Measurements from ENCODE around the gene PTPRN2. TPM values are rescaled to one million over a fixed set of nuclear protein-coding genes. Genes with fewer than 3 reads are reported as not detected.

Gene PTPRN2
- polyA plus RNA-seq, 3 donors = 6.8 to 7.9 (median 7.2) TPM

GRCh38 chr7:157561523-157561785 lies 1026.2 kb downstream of the PTPRN2 start:
- no peak for DNase-seq (ENCODE audit: low read depth in 3 of 3, low spot score in 2 of 3)

GRCh38 chr7:157560710-157561522 lies 1026.7 kb downstream of the PTPRN2 start:
- no peak for DNase-seq (ENCODE audit: low read depth in 3 of 3, low spot score in 2 of 3)

- no peak for DNase-seq (ENCODE audit: low read depth in 3 of 3, low spot score in 2 of 3)
These were observed 1027.4 kb downstream of the PTPRN2 start for GRCh38 chr7:157560258-157560654.

- DNase-seq (ENCODE audit: low read depth in 3 of 3, low spot score in 2 of 3) = no peak
These were observed 1027.9 kb downstream of the PTPRN2 start for GRCh38 chr7:157559596-157560257.

- no peak for DNase-seq (ENCODE audit: low read depth in 3 of 3, low spot score in 2 of 3)
These were observed 1028.6 kb downstream of the PTPRN2 start for GRCh38 chr7:157558875-157559595.

- no peak for DNase-seq (ENCODE audit: low read depth in 3 of 3, low spot score in 2 of 3)
These were observed 1029.1 kb downstream of the PTPRN2 start for GRCh38 chr7:157558516-157558874.

GRCh38 chr7:157558061-157558460 lies 1029.6 kb downstream of the PTPRN2 start:
- DNase-seq (ENCODE audit: low read depth in 3 of 3, low spot score in 2 of 3) = no peak

GRCh38 chr7:157557263-157557662 lies 1030.4 kb downstream of the PTPRN2 start:
- DNase-seq (ENCODE audit: low read depth in 3 of 3, low spot score in 2 of 3) = no peak

GRCh38 chr7:157556642-157556944 lies 1031.0 kb downstream of the PTPRN2 start:
- DNase-seq (ENCODE audit: low read depth in 3 of 3, low spot score in 2 of 3) = no peak

GRCh38 chr7:157555944-157556641 lies 1031.5 kb downstream of the PTPRN2 start:
- no peak for DNase-seq (ENCODE audit: low read depth in 3 of 3, low spot score in 2 of 3)

GRCh38 chr7:157555313-157555712 lies 1032.3 kb downstream of the PTPRN2 start:
- no peak for DNase-seq (ENCODE audit: low read depth in 3 of 3, low spot score in 2 of 3)

GRCh38 chr7:157554393-157555238 lies 1033.0 kb downstream of the PTPRN2 start:
- no peak for DNase-seq (ENCODE audit: low read depth in 3 of 3, low spot score in 2 of 3)

- no peak for DNase-seq (ENCODE audit: low read depth in 3 of 3, low spot score in 2 of 3)
These were observed 1034.4 kb downstream of the PTPRN2 start for GRCh38 chr7:157553256-157553655.

GRCh38 chr7:157552295-157552993 lies 1035.2 kb downstream of the PTPRN2 start:
- DNase-seq (ENCODE audit: low read depth in 3 of 3, low spot score in 2 of 3) = no peak

- no peak for DNase-seq (ENCODE audit: low read depth in 3 of 3, low spot score in 2 of 3)
These were observed 1036.1 kb downstream of the PTPRN2 start for GRCh38 chr7:157551325-157552070.

- DNase-seq (ENCODE audit: low read depth in 3 of 3, low spot score in 2 of 3) = no peak
These were observed 1037.0 kb downstream of the PTPRN2 start for GRCh38 chr7:157550300-157551275.

- no peak for DNase-seq (ENCODE audit: low read depth in 3 of 3, low spot score in 2 of 3)
These were observed 1037.9 kb downstream of the PTPRN2 start for GRCh38 chr7:157549612-157550299.

All from right renal cortex interstitium (tissue), 3 donors.